AG04449 (cell line): ENCODE results near the gene DAB2IP.

ENCODE experiments used
- CTCF ChIA-PET: fragments of 350-600 bp; formaldehyde crosslinking; extraction: SDS; loops from one replicate; lab custom pipeline; 2021; ENCODE audit warnings: antibody characterized with exemption; lab: Yijun Ruan, JAX
- POLR2A ChIA-PET: fragments of 400-600, 350-600 bp; formaldehyde crosslinking; extraction: SDS; loops from one replicate; lab custom pipeline; 2020; ENCODE audit warnings: antibody characterized with exemption, inconsistent platforms; lab: Yijun Ruan, JAX
- DNase-seq: peaks from one replicate; pipeline ENCODE4 v3.0.0-alpha.2; 2010; ENCODE audit warnings: low read depth, low spot score
- H3K4me3 ChIP-seq: 2 replicates; pipeline ENCODE4 v1.5.1; 2011; ENCODE audit warnings: low read depth, mild to moderate bottlenecking, control low read depth, low read length
- TF ChIP-seq, protein P1 (sequence below): IDR thresholded peaks from one replicate; pipeline ENCODE4 v1.5.1; 2011; ENCODE audit warnings: mild to moderate bottlenecking, moderate library complexity, low read length, control low read depth, inconsistent platforms; ENCODE audit not compliant: insufficient read depth; ENCODE audit errors: missing control alignments

Gene DAB2IP

GRCh38 chr9:121692606-121693387 is 41.4 kb downstream of the DAB2IP start:
- TF ChIP-seq, protein P1, sequence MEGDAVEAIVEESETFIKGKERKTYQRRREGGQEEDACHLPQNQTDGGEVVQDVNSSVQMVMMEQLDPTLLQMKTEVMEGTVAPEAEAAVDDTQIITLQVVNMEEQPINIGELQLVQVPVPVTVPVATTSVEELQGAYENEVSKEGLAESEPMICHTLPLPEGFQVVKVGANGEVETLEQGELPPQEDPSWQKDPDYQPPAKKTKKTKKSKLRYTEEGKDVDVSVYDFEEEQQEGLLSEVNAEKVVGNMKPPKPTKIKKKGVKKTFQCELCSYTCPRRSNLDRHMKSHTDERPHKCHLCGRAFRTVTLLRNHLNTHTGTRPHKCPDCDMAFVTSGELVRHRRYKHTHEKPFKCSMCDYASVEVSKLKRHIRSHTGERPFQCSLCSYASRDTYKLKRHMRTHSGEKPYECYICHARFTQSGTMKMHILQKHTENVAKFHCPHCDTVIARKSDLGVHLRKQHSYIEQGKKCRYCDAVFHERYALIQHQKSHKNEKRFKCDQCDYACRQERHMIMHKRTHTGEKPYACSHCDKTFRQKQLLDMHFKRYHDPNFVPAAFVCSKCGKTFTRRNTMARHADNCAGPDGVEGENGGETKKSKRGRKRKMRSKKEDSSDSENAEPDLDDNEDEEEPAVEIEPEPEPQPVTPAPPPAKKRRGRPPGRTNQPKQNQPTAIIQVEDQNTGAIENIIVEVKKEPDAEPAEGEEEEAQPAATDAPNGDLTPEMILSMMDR = no peak
- ChIA-PET CTCF (interaction anchor here (1.2 to 11.1 kb wide), 7 partner anchors 9 to 308 kb away, joined by 3 to 146 read pairs (median 9); no protein-coding TSS in a partner anchor), POLR2A (interaction anchor here (0.5 to 1.2 kb wide), 3 partner anchors 11 to 132 kb away, joined by 3 read pairs; no protein-coding TSS in a partner anchor)
- DNase-seq = no peak
- H3K4me3 ChIP-seq = no peak overlapping the region

DNA sequence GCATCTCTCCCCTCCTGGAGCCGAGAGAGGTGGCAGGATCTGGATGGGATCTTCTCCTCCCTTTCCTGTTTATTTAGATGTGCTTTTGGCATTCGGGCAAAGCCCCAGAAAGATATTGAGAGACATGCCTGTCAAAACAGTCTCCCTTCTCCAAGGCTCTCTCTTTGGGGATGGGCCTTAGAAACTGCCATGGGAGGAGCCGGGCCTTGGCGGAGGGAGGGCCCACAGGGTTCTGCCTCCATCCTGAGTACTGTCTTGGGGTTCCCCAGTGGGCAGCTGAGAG is 41.9 kb downstream of the DAB2IP start:
- no peak overlapping the region for H3K4me3 ChIP-seq
- ChIA-PET POLR2A (interaction anchor here (1.2 kb wide), 1 partner anchor 45 kb away, joined by 3 read pairs; no protein-coding TSS in a partner anchor), CTCF (interaction anchor here (1.2 to 11.1 kb wide), 6 partner anchors 10 to 308 kb away, joined by 3 to 146 read pairs (median 48); no protein-coding TSS in a partner anchor)
- TF ChIP-seq, protein P1 = no peak
- no peak for DNase-seq

DNA sequence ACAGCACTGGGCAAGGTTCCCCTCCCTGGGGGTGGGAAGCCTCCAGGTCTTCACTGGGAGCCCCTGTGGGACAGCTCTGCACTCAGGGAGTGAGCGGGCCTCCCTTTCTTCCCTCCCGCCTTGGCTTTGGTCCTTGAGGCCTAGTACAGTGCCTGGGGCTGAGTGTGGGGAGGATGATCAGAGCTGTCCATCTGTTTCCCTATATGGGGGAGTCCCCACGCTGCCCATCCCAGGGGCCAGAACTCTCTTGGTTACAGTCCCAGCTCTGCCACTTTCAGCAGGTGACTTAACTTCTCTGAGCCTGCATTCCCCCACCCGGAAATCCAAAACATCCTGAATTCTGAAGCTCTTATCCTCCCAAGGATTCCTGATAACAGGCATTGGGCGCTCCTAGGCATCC is 42.6 kb downstream of the DAB2IP start:
- no peak for DNase-seq
- CTCF ChIA-PET = interaction anchor here (0.5 to 7.9 kb wide), 9 partner anchors 11 to 336 kb away, joined by 3 to 140 read pairs (median 4); no protein-coding TSS in a partner anchor
- no peak overlapping the region for H3K4me3 ChIP-seq
- TF ChIP-seq, protein P1 = no peak
- POLR2A ChIA-PET = no interaction called here

DNA sequence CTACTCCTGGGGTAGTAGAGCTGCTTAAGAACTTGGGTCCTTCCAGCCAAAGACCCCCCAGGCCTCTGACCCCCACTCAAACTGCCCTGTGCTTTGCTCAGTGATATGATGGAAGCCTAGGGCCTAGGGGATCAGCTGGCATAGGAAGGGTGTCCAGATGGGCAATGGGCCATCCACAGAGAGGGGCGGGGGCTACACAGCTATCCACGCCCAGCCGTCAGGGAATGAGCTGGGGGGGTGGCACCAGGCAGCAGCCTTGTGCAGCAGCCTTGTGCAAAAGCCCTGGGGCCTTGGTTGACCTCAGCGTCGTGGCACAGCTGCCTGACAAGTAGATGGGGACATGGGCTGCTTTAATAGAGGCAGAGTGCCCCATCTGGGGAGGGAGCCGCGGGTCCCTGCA is 43.2 kb downstream of the DAB2IP start:
- ChIA-PET CTCF (interaction anchor here (0.5 to 7.9 kb wide), 11 partner anchors 11 to 336 kb away, joined by 3 to 140 read pairs (median 5); no protein-coding TSS in a partner anchor), POLR2A (no interaction called here)
- TF ChIP-seq, protein P1 = no peak
- no peak for DNase-seq
- no peak overlapping the region for H3K4me3 ChIP-seq

DNA sequence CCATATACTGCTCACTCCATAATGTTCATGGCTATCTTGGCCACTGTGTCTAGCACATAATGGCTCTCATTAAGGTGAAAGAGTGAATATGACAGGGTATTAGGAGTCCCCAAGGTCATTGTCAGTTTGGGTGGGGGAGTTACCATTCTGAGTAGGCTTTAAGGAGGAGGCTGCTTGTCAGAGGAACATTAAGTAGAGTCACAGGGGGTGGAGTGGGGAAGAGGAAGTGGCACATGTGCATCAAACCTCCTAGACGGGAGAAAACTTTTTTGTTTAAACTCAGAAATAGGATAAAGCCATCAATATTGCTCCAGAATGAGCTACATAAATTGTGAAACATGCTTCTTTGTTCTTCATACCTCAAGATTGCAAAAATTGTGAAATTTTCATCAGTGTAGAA is 45.5 kb downstream of the DAB2IP start:
- no peak overlapping the region for H3K4me3 ChIP-seq
- CTCF ChIA-PET = interaction anchor here (0.8 to 7.9 kb wide), 12 partner anchors 13 to 314 kb away, joined by 3 to 140 read pairs (median 3); no protein-coding TSS in a partner anchor
- DNase-seq = no peak
- TF ChIP-seq, protein P1 = no peak
- POLR2A ChIA-PET = no interaction called here
